NCI-H2029 (cell line): ENCODE measurements around the gene MRPL34.

Experiments
- DNase-seq: peaks from one replicate; lab custom pipeline; 2025; lab: John Stamatoyannopoulos, UW

MRPL34 gene

GRCh38 chr19:17341386-17341785 lies 35.7 kb downstream of the MRPL34 start:
- no peak for DNase-seq

- DNase-seq = no peak
These were observed 36.2 kb downstream of the MRPL34 start for GRCh38 chr19:17341845-17342244.

GRCh38 chr19:17346109-17346671 lies 40.5 kb downstream of the MRPL34 start:
- DNase-seq = peak; percentile 42

- DNase-seq = no peak
These were observed 41.7 kb downstream of the MRPL34 start for GRCh38 chr19:17347361-17347760.

GRCh38 chr19:17347877-17348276 lies 42.2 kb downstream of the MRPL34 start:
- DNase-seq = no peak

GRCh38 chr19:17348700-17349099 lies 43.0 kb downstream of the MRPL34 start:
- DNase-seq = peak; percentile 53

- DNase-seq = no peak
These were observed 46.3 kb downstream of the MRPL34 start for GRCh38 chr19:17351815-17352435.

GRCh38 chr19:17352608-17353280 lies 47.1 kb downstream of the MRPL34 start:
- no peak for DNase-seq

- no peak for DNase-seq
These were observed 47.7 kb downstream of the MRPL34 start for GRCh38 chr19:17353386-17353785.
